A549 treated with AZD2906 at 1 μM for 4 hours (cell line): ENCODE measurements around the gene PHLDA1. TPM values are rescaled to one million over a fixed set of nuclear protein-coding genes. Genes with fewer than 3 reads are reported as not detected.

Source experiments
- total RNA-seq: library from RNA; stranded (reverse); fragments of 200-300 nt; extraction: Qiagen RNA extraction; gene quantifications from 5 replicates; pipeline ENCODE4 v1.2.3, GENCODE V29; 2022

Gene PHLDA1
- total RNA-seq: 21.7 to 33.9 TPM (median 30.4 TPM) in 5 replicates

GRCh38 chr12:76031414-76032042, at the start of gene PHLDA1:
Gene PHLDA1 (minus strand): TSS chr12:76031776.

Other genes with a start within 250 kb of the PHLDA1 start
- 587 to 691 TPM (median 628 TPM) in 5 replicates for gene NAP1L1, start 52.9 kb upstream of the PHLDA1 start, total RNA-seq